MCF 10A (cell line): ENCODE results near the gene MYO1C. TPM values are rescaled to one million over a fixed set of nuclear protein-coding genes. Genes with fewer than 3 reads are reported as not detected.

Experiments
- BruUV-seq: library from RNA; stranded (reverse); fragments of 400-500 nt; replicated peaks from 2 replicates; lab custom pipeline; 2021; lab: Mats Ljungman, UMichigan
- CTCF ChIA-PET: fragments of 300-600 bp; sonication (Branson Sonifier 250); formaldehyde crosslinking; extraction: SDS; loops from one replicate; lab custom pipeline; 2021; ENCODE audit warnings: antibody characterized with exemption, inconsistent platforms; lab: Yijun Ruan, JAX
- POLR2A ChIA-PET: fragments of 300-600, 350-650 bp; sonication (Branson Sonifier 250); formaldehyde crosslinking; extraction: SDS; loops from one replicate; lab custom pipeline; 2020; ENCODE audit warnings: antibody characterized with exemption, inconsistent platforms; lab: Yijun Ruan, JAX
- DNase-seq: peaks from one replicate; pipeline ENCODE4 v3.0.0-alpha.2; 2018; ENCODE audit not compliant: unreplicated experiment
- H3K27ac Mint-ChIP-seq: one replicate; pipeline ENCODE4 v1.8.0; 2022; ENCODE audit warnings: mild to moderate bottlenecking, low read depth, mixed read lengths; ENCODE audit not compliant: unreplicated experiment
- H3K27me3 Mint-ChIP-seq: one replicate; pipeline ENCODE4 v1.8.0; 2022; ENCODE audit warnings: mixed read lengths; ENCODE audit not compliant: insufficient read depth, unreplicated experiment
- H3K36me3 Mint-ChIP-seq: one replicate; pipeline ENCODE4 v1.8.0; 2022; ENCODE audit warnings: mild to moderate bottlenecking, moderate library complexity, mixed read lengths; ENCODE audit not compliant: insufficient read depth, unreplicated experiment
- H3K4me1 Mint-ChIP-seq: one replicate; pipeline ENCODE4 v1.8.0; 2022; ENCODE audit warnings: mixed read lengths; ENCODE audit not compliant: insufficient read depth, unreplicated experiment
- H3K4me3 Mint-ChIP-seq: one replicate; pipeline ENCODE4 v1.8.0; 2022; ENCODE audit warnings: mild to moderate bottlenecking, moderate library complexity, mixed read lengths; ENCODE audit not compliant: unreplicated experiment
- H3K9me3 Mint-ChIP-seq: one replicate; pipeline ENCODE4 v1.8.0; 2022; ENCODE audit warnings: mixed read lengths; ENCODE audit not compliant: unreplicated experiment
- intact Hi-C: fragments of 100-400 bp; cut with micrococcal nuclease; formaldehyde crosslinking; loops from 2 replicates; pipeline ENCODE4 v1.14.1; 2022
- total RNA-seq: library from RNA; stranded (reverse); gene quantifications from 2 replicates; pipeline ENCODE4 v1.2.3, GENCODE V29; 2022
- TF ChIP-seq, protein P1 (sequence below): fragments of 200-600 bp; IDR thresholded peaks from one replicate; pipeline ENCODE4 v1.8.0; 2022; ENCODE audit warnings: antibody characterized with exemption, mild to moderate bottlenecking; ENCODE audit not compliant: unreplicated experiment

MYO1C gene
- total RNA-seq, 1 experiment from 2014 or later: 216 TPM

DNA sequence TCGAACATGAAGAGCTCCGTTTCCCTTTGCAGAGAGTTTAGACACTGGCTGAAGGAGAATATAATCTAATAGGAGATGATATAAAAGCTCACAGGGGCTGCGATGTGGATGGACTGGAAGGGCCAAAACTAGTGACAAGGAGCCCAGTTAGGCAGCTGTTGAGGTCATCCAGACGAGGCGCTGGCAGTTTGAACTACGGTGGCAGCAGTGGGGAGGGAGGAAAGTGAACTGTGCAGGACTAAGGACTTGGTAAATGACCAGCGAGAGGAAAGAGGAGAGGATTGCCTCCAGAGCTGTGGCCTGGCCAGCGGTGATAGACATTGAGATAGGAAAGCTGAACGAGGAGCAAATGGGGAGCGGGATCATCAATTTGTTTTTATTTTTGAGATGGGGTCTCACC, 77.9 kb downstream of the MYO1C start:
- no peak overlapping the region for H3K27ac Mint-ChIP-seq

More for the DNA sequence above, 77.9 kb downstream of the MYO1C start:
- Mint-ChIP-seq H3K9me3 (peaks cover 6% of the 10 kb centered on the region), H3K4me1 (peaks cover 9% of the 10 kb centered on the region), H3K4me3 (no peak overlapping the region), H3K36me3 (peaks cover 37% of the 10 kb centered on the region), H3K27me3 (no peaks in the 10 kb centered on the region)
- ChIA-PET CTCF (interaction anchor here (1.0 to 1.2 kb wide), 2 partner anchors 15 to 49 kb away, joined by 3 to 4 read pairs; partner anchors contain the start of gene YWHAE), POLR2A (interaction anchor here (2.3 to 3.5 kb wide), 2 partner anchors 9 to 15 kb away, joined by 12 to 13 read pairs; partner anchors contain the start of gene YWHAE)
- intact Hi-C loops: no loop called here
- no peak for DNase-seq
- TF ChIP-seq, protein P1, sequence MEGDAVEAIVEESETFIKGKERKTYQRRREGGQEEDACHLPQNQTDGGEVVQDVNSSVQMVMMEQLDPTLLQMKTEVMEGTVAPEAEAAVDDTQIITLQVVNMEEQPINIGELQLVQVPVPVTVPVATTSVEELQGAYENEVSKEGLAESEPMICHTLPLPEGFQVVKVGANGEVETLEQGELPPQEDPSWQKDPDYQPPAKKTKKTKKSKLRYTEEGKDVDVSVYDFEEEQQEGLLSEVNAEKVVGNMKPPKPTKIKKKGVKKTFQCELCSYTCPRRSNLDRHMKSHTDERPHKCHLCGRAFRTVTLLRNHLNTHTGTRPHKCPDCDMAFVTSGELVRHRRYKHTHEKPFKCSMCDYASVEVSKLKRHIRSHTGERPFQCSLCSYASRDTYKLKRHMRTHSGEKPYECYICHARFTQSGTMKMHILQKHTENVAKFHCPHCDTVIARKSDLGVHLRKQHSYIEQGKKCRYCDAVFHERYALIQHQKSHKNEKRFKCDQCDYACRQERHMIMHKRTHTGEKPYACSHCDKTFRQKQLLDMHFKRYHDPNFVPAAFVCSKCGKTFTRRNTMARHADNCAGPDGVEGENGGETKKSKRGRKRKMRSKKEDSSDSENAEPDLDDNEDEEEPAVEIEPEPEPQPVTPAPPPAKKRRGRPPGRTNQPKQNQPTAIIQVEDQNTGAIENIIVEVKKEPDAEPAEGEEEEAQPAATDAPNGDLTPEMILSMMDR: no peak
- no TSS peak for BruUV-seq

Other genes starting within 250 kb of the MYO1C start
- not detected in 2 replicates for gene BHLHA9, start 222.2 kb downstream of the MYO1C start, total RNA-seq
- gene TRARG1, start 213.0 kb downstream of the MYO1C start, total RNA-seq: not detected in 2 replicates
- gene YWHAE, start 92.5 kb downstream of the MYO1C start, total RNA-seq: 813 and 886 TPM in 2 replicates
- 70.6 and 82.9 TPM in 2 replicates for gene CRK, start 36.5 kb downstream of the MYO1C start, total RNA-seq
- gene INPP5K, start 23.9 kb upstream of the MYO1C start, total RNA-seq: 25.5 and 28.9 TPM in 2 replicates
- 79.6 and 99.8 TPM in 2 replicates for gene PITPNA, start 70.1 kb upstream of the MYO1C start, total RNA-seq
- 3.1 and 5.6 TPM in 2 replicates for gene SLC43A2, start 136.1 kb upstream of the MYO1C start, total RNA-seq
- gene SCARF1, start 153.0 kb upstream of the MYO1C start, total RNA-seq: 0.40 and 0.47 TPM in 2 replicates
- 1.6 and 2.6 TPM in 2 replicates for gene RILP, start 157.2 kb upstream of the MYO1C start, total RNA-seq
- 239 and 261 TPM in 2 replicates for gene PRPF8, start 192.2 kb upstream of the MYO1C start, total RNA-seq
- gene TLCD2, start 217.7 kb upstream of the MYO1C start, total RNA-seq: 2.5 and 4.0 TPM in 2 replicates
- 17.4 and 19.4 TPM in 2 replicates for gene WDR81, start 232.0 kb upstream of the MYO1C start, total RNA-seq